Smooth muscle cell of the brain vasculature (primary cell): ENCODE data around the gene ANKRD65.
"Not testable (repeated sequence)": the region's sequence is repeated elsewhere in the genome, so short reads cannot be mapped to it uniquely, and the experiment has no call there.

Source experiments
- DNase-seq: peaks from one replicate; pipeline ENCODE4 v3.0.0-alpha.2; 2012; ENCODE audit warnings: low read depth, low spot score

Gene ANKRD65

DNA sequence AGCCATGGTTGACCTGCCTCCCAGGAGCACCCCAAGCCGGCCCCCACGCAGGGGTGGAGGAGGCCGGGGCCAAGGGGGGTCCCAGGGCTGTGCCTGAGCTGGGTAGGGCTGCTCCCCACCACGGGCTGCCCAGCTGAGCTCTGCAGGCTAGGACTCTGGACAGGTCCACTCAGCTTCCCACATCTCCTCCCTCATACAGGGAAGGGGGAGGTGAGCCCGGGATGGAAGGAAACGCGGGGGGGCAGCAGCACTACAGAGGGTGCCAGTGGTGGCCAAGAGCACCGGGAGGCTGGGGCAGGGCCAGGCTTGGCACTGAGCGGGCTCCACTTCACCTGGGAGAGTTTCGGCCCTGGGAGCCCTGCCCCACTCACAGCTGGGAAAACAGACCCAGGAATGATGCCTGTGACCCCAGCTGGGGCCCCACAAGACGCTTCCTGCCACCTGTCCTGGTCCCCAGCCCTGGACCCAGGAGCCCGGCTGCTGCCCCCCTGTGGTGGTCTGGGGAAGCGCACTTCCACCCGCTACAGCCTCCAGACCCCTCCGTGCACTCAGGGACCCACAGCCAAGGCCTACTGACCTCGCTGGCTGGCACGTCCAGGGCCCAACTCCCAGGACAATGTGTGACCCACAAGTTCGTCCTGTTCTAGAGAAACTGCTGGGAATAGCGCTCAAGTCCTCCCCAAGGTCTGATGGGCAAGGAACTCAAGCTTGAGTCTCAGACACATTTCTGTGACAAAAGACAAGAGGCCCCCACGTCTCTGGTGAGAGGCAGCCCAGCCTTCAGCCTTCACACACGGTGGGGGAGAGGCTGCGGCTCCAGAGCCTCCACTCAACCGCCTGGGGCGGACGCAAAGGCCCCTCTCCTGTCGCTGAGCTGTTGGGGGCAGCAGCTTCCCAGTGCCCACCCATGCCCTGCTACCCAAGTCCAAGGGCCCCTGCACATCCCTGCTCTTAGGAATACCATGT, 49.0 kb downstream of the ANKRD65 start:
- no peak for DNase-seq

DNA sequence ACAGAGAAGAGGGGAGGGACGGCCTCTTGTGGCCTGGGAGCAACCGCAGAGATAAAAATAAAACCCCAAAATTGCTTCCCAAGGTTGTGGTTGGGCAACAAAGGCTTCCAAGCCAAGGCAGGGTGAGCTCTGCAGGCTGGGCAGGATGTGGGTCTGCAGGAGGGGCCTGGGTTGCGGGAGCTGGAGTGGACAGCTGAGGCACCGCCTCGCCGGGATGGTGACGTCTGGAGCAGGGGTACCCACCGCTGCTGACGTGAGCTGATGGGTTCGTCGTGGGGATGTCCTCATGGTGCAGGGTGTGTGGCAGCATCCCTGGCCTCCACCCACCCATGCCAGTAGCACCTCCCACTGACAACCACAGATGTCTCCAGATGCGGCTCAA, 49.7 kb downstream of the ANKRD65 start:
- DNase-seq, result no peak

DNA sequence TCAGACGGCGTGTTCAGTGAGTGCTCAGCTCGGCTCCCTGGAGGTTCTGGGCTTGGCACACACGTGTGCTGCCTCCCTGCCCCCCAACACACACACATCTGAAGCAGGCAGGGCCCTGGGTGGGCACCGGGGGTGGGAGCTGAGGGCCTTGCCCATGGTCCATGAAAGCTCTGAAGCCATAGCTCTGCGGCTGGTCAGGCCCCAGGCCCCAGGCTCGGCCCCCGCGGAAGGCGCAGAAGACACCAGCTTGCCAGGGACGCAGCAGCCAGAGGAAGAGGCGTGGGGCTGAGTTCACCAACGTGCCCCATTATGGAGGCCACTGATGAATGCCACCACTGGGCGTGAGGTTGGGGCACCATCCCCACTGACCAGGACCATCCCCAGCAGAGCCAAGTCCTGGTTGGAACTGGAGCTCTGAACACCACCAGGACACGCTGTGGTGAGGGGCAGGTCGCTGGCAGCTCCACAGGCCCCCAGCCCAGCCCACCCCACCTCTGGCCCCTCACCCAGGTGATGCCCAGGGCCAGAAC, 50.2 kb downstream of the ANKRD65 start:
- no peak for DNase-seq

DNA sequence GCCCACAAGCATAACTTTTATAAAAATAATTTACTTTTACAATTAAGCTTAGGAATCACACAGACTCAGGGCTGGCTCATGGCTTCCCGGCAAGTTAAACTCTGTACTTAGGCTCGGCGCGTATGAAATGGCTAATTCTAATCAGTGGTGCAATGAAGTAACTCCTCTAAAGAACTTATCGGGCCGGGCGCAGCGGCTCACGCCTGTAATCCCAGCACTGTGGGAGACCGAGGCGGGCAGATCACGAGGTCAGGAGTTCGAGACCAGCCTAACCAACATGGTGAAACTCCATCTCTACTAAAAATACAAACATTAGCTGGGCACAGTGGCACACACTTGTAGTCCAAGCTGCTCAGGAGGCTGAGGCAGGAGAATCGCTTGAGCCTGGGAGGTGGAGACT, 51.0 kb downstream of the ANKRD65 start:
- not testable (repeated sequence) for DNase-seq
